NB4 (cell line): ENCODE results near the gene TNFRSF12A.

Experiments
- CTCF ChIP-seq: IDR thresholded peaks from one replicate; pipeline ENCODE4 v1.5.1; 2012; ENCODE audit warnings: low read depth, low read length
- MAX ChIP-seq: IDR thresholded peaks from 2 replicates; pipeline ENCODE4 v1.6.1; 2011; ENCODE audit warnings: low read depth, low read length
- MYC ChIP-seq: IDR thresholded peaks from 2 replicates; pipeline ENCODE4 v1.6.1; 2011; ENCODE audit warnings: low read depth, low read length
- POLR2A ChIP-seq: IDR thresholded peaks from 2 replicates; pipeline ENCODE4 v1.6.1; 2011; ENCODE audit warnings: mild to moderate bottlenecking; ENCODE audit not compliant: insufficient read length; ENCODE audit errors: extremely low read depth

- TF ChIP-seq CTCF, result no peak
- no peak for TF ChIP-seq MYC
- no peak for TF ChIP-seq POLR2A
- no peak for TF ChIP-seq MAX
These were observed 2.8 kb upstream of the TNFRSF12A start for GRCh38 chr16:3017344-3017743.
